22Rv1 (cell line): ENCODE results near the gene PCNX1.
A peak's percentile ranks its signal among the peaks of the same experiment; 100 is the strongest.
"Not testable (repeated sequence)": the region's sequence is repeated elsewhere in the genome, so short reads cannot be mapped to it uniquely, and the experiment has no call there.

Experiments used
- H3K27ac ChIP-seq: fragments of 450-650 bp; 2 replicates; pipeline ENCODE4 v1.5.1; 2017
- CTCF ChIP-seq: fragments of 450-650 bp; IDR thresholded peaks from 2 replicates; pipeline ENCODE4 v1.5.1; 2017; ENCODE audit warnings: mild to moderate bottlenecking
- ZFX ChIP-seq: fragments of 450-650 bp; IDR thresholded peaks from 2 replicates; pipeline ENCODE4 v1.6.1; 2017; ENCODE audit warnings: antibody characterized with exemption, borderline replicate concordance

PCNX1 gene

GRCh38 chr14:71138448-71139293, 231.4 kb downstream of the PCNX1 start:
- TF ChIP-seq ZFX, result no peak
- peak; percentile 87 for TF ChIP-seq CTCF
- no peak overlapping the region for H3K27ac ChIP-seq

GRCh38 chr14:71139294-71139946, 232.2 kb downstream of the PCNX1 start:
- H3K27ac ChIP-seq, result no peak overlapping the region
- TF ChIP-seq ZFX (no peak), CTCF (peak; percentile 63)

- H3K27ac ChIP-seq, result no peak overlapping the region
- TF ChIP-seq CTCF, result no peak
- no peak for TF ChIP-seq ZFX
These were observed 232.9 kb downstream of the PCNX1 start for GRCh38 chr14:71140157-71140556.

- H3K27ac ChIP-seq, result no peak overlapping the region
- TF ChIP-seq ZFX (no peak), CTCF (no peak)
These were observed 234.6 kb downstream of the PCNX1 start for GRCh38 chr14:71141701-71142374.

- TF ChIP-seq ZFX (no peak), CTCF (no peak)
- no peak overlapping the region for H3K27ac ChIP-seq
These were observed 235.2 kb downstream of the PCNX1 start for GRCh38 chr14:71142375-71143038.

GRCh38 chr14:71143381-71144290, 236.4 kb downstream of the PCNX1 start:
- H3K27ac ChIP-seq, result no peak overlapping the region

GRCh38 chr14:71147335-71147734, 240.1 kb downstream of the PCNX1 start:
- H3K27ac ChIP-seq, result not testable (repeated sequence)

More at GRCh38 chr14:71143381-71144290, 236.4 kb downstream of the PCNX1 start:
- no peak for TF ChIP-seq ZFX
- TF ChIP-seq CTCF, result no peak
